Activated CD4-positive, alpha-beta T cell treated with anti-CD3 and anti-CD28 coated beads, Interleukin-2, amount 50 U/mL, for 4 hours (primary cell): ENCODE data around the gene PRB4.
"Not testable (repeated sequence)": the region's sequence is repeated elsewhere in the genome, so short reads cannot be mapped to it uniquely, and the experiment has no call there.

Source experiments
- DNase-seq, 2 experiments: peaks; one replicate each; pipeline ENCODE4 v3.0.0-alpha.2; 2020

Gene PRB4

DNA sequence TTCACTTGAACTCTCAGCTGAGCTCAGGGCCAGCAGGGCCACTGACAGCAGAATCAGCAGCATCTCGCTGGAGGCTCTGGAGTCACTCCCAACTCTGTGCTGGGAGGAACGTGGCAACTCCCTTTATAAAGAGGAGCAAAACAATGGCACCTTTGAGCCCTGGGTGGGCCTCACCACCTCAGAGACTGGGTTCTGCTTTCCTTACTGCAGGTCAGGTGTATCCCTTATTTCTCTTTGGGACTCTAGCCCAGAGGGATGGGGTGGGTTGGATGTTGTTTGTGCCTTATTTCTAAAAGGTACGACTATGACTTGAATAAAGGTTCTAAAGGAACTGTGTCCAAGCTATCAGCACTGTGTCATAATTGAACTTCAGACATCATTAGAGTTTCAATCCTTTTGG is at the start of gene PRB4:
Gene PRB4 (minus strand): TSS at position 101 of the 400 bp plus-strand sequence. CDS start 38 bp downstream, at position 63.
- DNase-seq = no peak

DNA sequence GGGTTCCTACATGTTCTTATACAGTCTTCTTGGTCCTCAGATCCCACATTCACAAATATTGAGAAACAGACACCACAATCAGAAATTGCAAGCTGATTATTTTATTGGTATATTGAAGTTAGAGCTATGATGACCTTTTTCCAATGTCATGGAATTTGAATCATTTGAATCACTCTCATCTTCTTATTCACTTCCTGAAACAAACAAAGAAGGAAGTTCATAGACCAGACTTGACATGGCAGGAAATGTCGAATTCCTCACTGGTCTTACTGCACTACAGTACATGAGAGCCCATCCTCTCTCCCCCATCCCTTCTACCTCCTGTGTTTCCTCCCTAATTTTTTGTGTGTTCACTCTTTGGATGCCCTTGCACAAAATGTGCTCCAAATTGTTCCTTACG is 41.5 kb upstream of the PRB4 start:
- DNase-seq = not testable (repeated sequence)

DNA sequence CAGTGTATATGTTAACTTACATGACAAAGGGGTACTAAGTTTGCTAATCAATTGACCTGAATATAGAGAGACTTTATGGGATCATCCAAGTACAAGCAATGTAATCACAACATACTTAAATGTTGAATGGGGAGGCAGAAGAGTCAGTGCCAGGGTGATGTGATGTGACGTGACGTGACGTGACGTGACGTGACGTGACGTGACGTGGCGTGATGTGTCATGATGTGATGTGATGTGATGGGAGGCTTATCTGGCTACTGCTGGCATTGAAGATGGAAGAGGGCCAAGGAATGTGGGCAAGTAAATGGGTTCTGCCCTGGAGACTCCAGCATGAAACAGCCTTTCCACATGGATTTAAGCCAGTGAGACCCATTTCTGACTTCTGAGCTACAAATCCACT is 38.2 kb upstream of the PRB4 start:
- no peak for DNase-seq

DNA sequence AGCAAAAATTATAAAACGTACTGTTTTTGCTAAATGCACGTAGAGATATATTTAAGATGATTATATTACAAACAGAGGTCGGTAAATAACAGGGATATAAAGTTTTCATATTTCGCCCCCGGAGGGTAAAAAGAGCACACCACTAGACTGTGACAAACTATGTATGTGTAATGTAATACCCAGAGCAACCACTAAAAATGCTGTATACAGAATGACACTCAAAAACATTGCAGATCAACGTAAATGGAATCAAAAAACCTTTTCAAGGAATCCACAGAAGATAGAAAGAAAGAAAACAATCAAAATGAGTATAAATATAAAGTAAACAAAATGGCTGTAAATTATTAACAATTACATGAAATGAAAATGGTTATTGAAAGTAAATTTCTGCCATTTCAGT is 37.6 kb upstream of the PRB4 start:
- DNase-seq = no peak

DNA sequence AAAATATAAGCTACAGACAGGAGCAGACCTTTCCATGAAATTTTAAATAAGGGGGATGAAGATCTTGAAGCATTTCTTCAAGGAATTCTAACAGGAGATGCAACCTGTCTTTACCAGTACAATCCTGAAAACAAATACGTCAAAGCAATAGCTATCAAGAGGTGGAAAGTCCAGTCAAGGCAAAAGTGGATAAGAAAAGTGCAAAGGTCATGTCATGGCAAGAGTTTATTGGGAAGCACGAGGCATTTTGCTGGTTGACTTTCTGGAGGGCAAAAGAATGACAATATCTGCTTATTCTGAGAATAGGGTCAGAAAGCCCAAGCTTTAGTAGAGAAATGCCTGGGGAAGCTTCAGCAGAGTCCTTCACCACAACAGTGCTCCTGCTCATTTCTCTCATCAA is 34.3 kb upstream of the PRB4 start:
- DNase-seq = no peak

DNA sequence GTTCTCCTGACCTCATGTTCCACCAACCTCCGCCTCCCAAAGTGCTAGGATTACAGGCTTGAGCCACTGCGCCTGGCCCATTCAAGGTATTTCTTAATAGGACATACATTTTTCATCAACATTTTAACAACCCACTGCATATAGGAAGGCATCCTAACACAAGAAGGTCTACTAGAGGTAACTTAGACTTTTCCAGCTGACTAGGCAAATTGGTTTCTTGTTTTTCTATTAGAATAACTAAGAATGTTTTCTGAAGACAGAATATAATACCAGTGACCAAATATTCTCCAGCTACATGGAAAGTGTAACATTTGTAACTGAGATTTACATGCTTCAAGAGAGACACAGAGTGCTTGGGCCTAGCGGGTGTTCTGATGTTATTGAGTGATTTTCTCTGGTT is 14.2 kb upstream of the PRB4 start:
- no peak for DNase-seq

DNA sequence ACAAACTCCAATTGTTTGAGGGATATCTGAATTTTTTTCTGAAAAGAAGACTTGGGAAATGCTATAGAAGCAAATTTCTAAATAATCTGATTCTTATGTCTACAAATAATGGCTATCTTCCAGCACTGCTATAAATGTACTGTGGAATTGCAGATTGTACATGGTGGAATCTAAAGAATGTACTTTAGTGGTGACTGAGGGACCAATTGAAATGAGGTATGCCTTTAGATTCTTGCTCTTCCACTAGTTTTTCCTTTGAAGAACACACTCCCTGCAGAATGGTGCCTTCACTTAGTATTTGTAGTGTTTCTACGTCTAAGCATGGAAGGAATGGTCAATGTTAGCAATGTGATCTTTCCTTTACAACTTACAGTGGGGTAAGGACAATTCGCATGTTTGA is 11.7 kb upstream of the PRB4 start:
- no peak for DNase-seq

DNA sequence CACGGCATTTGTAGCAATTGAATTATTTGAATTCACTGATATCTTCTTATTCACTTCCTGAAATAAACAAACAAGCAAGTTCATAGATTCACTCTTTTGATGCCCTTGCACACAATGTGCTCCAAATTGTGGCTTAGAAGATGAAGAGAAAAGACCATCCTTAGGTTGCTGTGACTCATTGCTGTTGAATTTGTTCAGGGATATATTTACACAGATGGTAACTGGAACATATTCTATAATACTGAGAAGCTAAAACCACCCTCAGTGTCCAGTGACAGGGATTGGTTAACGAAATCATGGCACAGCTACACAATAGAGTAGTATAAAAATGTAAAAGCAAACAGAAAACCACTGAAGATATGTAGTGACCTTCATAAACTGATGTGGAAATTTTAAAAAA is 3.1 kb downstream of the PRB4 start:
- DNase-seq = no peak

DNA sequence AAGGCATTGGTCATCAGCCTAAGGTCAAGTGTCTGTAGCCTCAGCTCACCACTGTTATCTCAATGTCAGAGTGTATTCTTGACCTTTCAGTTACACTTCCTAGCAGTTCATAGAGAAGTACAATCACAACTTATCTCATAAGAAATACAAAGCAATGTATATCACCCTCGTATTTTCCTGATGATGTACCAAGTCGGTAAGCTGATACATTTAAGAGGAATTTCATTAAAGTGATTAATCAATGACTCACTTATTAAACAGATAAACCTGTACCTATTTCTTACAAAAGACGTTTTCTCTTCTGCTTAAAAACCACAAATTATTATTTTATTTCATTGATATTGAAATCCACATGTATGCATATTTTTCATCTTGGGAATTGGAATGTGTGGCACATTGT is 36.8 kb downstream of the PRB4 start:
- no peak for DNase-seq

DNA sequence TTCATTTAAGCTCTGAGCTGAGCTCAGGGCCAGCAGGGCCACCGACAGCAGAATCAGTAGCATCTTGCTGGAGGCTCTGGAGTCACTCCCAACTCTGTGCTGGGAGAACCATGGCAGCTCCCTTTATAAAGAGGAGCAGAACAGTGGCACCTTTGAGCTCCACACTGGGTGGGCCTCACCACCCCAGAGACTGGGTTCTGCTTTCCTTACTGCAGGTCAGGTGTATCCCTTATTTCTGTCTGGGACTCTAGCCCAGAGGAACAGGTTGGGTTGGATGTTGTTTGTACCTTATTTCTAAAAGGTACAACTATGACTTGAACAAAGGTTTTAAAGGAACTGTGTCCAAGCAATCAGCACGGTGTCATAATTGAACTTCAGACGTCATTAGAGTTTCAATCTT is 40.6 kb downstream of the PRB4 start, which contains the start of gene PRB3:
Gene PRB3 (minus strand): TSS at position 101 of the 400 bp plus-strand sequence. CDS start 38 bp downstream, at position 63.
- DNase-seq = no peak

DNA sequence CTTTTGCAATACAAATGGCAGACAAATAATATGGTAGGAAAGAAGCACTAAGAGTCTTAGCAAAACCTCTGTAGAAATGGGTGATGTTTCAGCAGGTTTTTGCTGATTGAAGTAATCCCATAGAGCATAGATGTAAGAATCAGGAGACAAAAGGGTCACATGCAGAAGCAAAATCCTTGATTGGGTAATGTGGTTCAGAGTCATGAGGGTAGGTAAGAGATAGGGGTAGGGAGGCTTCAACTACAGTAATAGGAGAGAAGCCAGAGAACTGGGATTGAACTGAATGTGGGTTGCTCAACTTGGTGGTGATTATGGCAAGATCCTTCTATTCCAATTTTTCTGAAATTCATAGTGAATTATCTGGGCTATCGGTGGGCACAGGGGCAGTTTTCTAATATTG is 45.7 kb downstream of the PRB4 start:
- no peak for DNase-seq
